ENCODE results near the gene ZNF48. TPM values are rescaled to one million over a fixed set of nuclear protein-coding genes. Genes with fewer than 3 reads are reported as not detected.

ZNF48 gene
- total and polyA plus RNA-seq, 5 experiments from 2014 or later: 6.1 to 14.3 (median 11.7) TPM

GRCh38 chr16:30399435-30400186 lies 4.4 kb downstream of the ZNF48 start:
- H3K4me3 Mint-ChIP-seq: peak overlapping the region; percentile 83 to 96 (median 90)
- ATAC-seq (no peak), DNase-seq (no peak)
- H3K27me3 Mint-ChIP-seq: peaks cover 0 to 3% (median 0%) of the 10 kb centered on the region in 5 donors
- H3K9me3 Mint-ChIP-seq: no peaks in the 10 kb centered on the region
- peak overlapping the region; percentile 74 to 93 (median 89) for H3K27ac Mint-ChIP-seq
- POLR2A ChIA-PET: interaction anchor here (0.6 to 2.4 kb wide), 9 partner anchors 8 to 135 kb away, joined by 3 to 12 read pairs (median 4); partner anchors contain the start of genes CD2BP2, SEPTIN1 and ZNF771
- peaks cover 20 to 56% (median 52%) of the 10 kb centered on the region in 4 donors for H3K4me1 Mint-ChIP-seq
- peaks cover 0 to 13% (median 0%) of the 10 kb centered on the region in 3 donors for H3K36me3 Mint-ChIP-seq

GRCh38 chr16:30401768-30402425 lies 6.7 kb downstream of the ZNF48 start:
- Mint-ChIP-seq H3K27ac (peak overlapping the region in 2 of 10 donors; percentile 74 to 75), H3K36me3 (peaks cover 0 to 13% (median 0%) of the 10 kb centered on the region in 3 donors), H3K27me3 (peaks cover 0 to 3% (median 0%) of the 10 kb centered on the region in 5 donors), H3K4me3 (peak overlapping the region; percentile 61 to 96 (median 82)), H3K9me3 (no peaks in the 10 kb centered on the region), H3K4me1 (peaks cover 13 to 44% (median 41%) of the 10 kb centered on the region in 4 donors)
- DNase-seq (no peak), ATAC-seq (no peak)
- POLR2A ChIA-PET: interaction anchor here (0.5 to 1.9 kb wide), 6 partner anchors 10 to 758 kb away, joined by 3 to 5 read pairs (median 4); partner anchors contain the start of genes CD2BP2 and TBX6

GRCh38 chr16:30406795-30407101 lies 11.5 kb downstream of the ZNF48 start:
- peak overlapping the region; percentile 82 to 96 (median 95) for H3K27ac Mint-ChIP-seq
- H3K36me3 Mint-ChIP-seq: peaks cover 0 to 6% (median 0%) of the 10 kb centered on the region in 3 donors

DNA sequence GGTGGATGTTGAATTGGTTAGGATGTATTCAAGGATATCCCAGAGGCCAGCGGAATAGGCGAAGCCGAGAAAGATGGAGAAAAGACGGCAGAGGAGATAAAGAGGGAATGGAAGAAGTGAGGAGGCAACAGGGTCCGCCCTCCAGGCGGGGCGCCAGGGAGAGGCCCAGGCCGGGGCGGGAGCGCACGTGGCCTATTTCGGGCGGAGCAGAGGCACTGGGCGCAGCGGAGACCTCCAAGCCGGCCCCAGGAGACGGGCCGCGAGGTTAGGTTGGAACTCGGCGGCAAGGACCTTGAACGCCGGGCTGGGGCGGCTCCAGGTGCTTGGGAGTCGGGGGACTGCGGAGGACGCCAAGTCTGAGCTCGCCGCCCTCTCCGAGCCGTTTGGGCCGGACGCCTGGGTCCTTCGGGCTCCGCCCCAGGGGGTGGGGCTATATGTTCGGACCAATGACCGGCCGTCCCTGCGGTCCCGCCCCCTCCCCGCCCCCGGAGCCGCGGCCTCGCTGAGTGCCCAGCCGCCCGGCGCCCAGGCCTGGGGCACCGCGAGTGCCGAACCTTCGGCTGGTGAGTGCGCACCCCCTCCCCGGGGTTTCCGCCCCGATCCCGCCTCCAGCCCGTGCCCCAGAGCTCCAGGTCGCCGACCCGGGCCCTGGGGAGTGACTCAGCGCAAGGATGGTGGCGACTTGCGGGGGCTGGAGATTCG lies 12.0 kb downstream of the ZNF48 start, which contains the start of gene ZNF771:
Gene ZNF771 (plus strand): TSS at position 505 of the 702 bp plus-strand sequence. CDS start 448 bp downstream, outside the sequence.
- ATAC-seq (peak; percentile 81 to 87), DNase-seq (peak; percentile 65 to 92 (median 80))
- Mint-ChIP-seq H3K4me1 (peaks cover 18 to 36% (median 29%) of the 10 kb centered on the region in 4 donors), H3K27me3 (peaks cover 0 to 3% (median 0%) of the 10 kb centered on the region in 5 donors), H3K4me3 (peak within 1 kb of the TSS; percentile 88 to 100 (median 97)), H3K27ac (peak within 1 kb of the TSS; percentile 82 to 96 (median 95)), H3K9me3 (no peaks in the 10 kb centered on the region), H3K36me3 (peaks cover 0 to 11% (median 0%) of the 10 kb centered on the region in 3 donors)
- POLR2A ChIA-PET: interaction anchor here (0.6 to 7.1 kb wide), 27 partner anchors 8 to 342 kb away, joined by 3 to 166 read pairs (median 4); partner anchors contain the start of genes ALDOA, CORO1A, DCTPP1 and ITGAL

More at GRCh38 chr16:30406795-30407101, 11.5 kb downstream of the ZNF48 start:
- ATAC-seq (peak; percentile 43 to 56), DNase-seq (no peak)
- H3K9me3 Mint-ChIP-seq: no peaks in the 10 kb centered on the region
- peaks cover 0 to 3% (median 0%) of the 10 kb centered on the region in 5 donors for H3K27me3 Mint-ChIP-seq
- POLR2A ChIA-PET: interaction anchor here (0.6 to 7.1 kb wide), 24 partner anchors 8 to 341 kb away, joined by 3 to 166 read pairs (median 4); partner anchors contain the start of genes ALDOA, CORO1A, DCTPP1 and ITGAL
- H3K4me3 Mint-ChIP-seq: peak overlapping the region; percentile 88 to 100 (median 97)
- peaks cover 15 to 31% (median 27%) of the 10 kb centered on the region in 4 donors for H3K4me1 Mint-ChIP-seq

DNA sequence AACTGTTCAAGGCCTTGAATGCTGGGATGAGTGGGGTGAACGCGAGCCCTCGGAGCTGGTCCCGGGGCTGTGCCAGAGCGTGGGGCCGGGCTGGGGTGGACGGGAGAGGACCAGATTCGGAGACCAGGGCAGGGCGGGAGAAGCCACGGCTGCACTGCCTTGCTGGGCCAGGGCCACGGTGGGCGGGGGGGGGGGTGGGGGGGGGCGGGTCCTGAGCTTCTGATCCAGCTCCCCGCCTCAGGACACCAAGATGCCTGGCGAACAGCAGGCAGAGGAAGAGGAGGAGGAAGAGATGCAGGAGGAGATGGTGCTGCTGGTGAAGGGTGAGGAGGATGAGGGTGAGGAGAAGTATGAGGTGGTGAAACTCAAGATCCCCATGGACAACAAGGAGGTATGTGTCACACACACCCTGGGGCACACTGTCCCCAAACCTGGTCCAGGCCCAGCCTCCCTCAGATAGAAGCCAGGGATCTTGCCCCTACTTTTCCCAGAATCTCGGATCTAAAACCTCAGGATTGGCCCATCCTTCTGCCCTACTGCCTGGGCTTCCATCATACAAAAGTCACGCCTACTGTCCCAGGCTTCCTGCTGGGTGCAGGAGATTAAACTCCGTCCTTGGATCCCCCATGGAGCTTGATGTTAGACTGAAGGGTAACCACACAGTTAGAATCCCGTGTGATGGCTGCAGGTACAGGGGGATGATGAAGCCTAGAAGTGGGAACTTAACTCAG lies 12.7 kb downstream of the ZNF48 start:
- Mint-ChIP-seq H3K4me1 (peaks cover 18 to 36% (median 30%) of the 10 kb centered on the region in 4 donors), H3K4me3 (peak overlapping the region; percentile 67 to 97 (median 76)), H3K27me3 (peaks cover 0 to 3% (median 0%) of the 10 kb centered on the region in 5 donors), H3K36me3 (peaks cover 0 to 14% (median 0%) of the 10 kb centered on the region in 3 donors), H3K9me3 (no peaks in the 10 kb centered on the region), H3K27ac (peak overlapping the region in 8 of 10 donors; percentile 39 to 90 (median 64))
- DNase-seq (no peak), ATAC-seq (no peak)
- POLR2A ChIA-PET: interaction anchor here (0.6 to 7.1 kb wide), 24 partner anchors 9 to 342 kb away, joined by 3 to 166 read pairs (median 4); partner anchors contain the start of genes ALDOA, CD2BP2, CORO1A and DCTPP1

DNA sequence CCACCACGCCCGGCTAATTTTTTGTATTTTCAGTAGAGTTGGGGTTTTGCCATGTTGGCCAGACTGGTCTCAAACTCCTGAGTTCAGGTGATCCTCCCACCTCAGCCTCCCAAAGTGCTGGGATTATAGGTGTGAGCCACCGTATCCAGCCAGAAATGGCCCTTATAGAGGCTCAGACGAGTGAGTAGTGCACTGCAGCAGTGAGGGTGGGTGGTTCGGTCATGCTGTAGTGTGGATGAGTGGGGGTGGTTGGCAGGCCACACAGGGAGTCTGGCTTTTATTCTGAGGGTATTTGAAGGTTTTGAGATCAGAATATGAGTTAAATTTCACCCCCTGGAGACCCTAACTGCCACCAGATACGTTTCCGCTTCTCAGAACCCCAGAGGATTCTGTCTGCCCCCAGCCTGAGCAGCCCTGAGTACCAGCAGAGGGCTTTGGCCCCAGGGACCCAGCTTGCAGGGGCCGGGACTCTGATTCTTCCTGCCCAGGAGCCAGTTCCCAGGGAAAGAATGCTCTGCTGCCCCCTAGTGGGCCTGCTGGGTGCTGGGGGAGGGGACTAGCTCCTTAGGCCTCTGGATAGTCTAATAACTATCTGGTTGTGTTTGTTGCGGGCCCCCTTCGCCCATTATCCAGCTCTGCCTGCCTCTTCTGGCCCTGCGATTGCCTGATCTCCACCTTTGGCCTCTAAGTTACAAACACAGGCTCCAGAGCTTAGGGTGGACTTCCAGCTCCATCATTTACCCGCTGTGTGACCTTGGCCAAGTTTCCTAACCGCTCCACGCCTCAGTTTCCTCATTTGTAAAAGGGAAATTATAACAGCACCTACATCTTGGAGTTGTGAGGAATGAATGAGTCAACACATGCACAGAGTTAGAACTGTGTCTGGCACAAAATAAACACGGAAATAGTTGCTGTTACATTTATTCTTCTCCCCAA lies 14.2 kb downstream of the ZNF48 start:
- Mint-ChIP-seq H3K27ac (peak overlapping the region in 9 of 10 donors; percentile 27 to 80 (median 62)), H3K27me3 (no peaks in the 10 kb centered on the region), H3K36me3 (peaks cover 0 to 20% (median 0%) of the 10 kb centered on the region in 3 donors), H3K4me3 (peak overlapping the region; percentile 33 to 90 (median 57)), H3K9me3 (no peaks in the 10 kb centered on the region), H3K4me1 (peaks cover 18 to 36% (median 30%) of the 10 kb centered on the region in 4 donors)
- POLR2A ChIA-PET: interaction anchor here (0.6 to 7.1 kb wide), 16 partner anchors 8 to 1259 kb away, joined by 3 to 166 read pairs (median 4); partner anchors contain the start of genes ALDOA, CD2BP2, MYL11 and SEPTIN1
- DNase-seq: peak; percentile 81 to 95 (median 92)
- peak; percentile 53 to 71 for ATAC-seq

DNA sequence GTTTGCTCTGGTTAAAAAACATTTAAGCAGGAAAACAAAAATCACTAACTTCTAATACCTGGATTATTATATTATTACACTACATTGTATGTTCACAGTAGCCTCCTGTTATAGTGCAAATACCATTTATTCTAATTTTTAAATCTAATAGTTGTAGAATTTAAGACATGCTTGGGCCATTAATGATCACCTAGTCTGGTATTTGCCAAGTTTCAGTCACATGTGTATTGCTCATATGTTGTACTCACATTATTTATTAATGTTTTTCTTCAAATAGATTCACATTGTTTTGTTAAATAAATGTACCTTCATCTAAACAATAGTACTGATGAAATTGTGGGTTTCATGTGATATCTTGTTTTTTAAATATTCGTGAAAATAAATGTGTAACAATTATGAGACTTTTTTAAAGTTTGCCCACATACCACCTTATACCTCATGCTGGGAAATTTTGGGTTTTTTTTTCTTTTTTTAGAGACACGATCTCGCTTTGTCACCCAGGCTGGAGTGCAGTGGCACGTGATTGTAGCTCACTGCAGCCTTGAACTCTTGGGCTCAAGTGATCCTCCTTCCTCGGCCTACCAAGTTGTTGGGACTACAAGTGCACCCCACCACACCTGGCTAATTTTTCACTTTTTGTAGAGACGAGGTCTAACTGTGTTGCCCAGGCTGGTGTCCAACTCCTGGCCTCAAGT lies 18.0 kb downstream of the ZNF48 start:
- ATAC-seq (no peak), DNase-seq (no peak)
- no peaks in the 10 kb centered on the region for H3K9me3 Mint-ChIP-seq
- H3K4me3 Mint-ChIP-seq: no peak overlapping the region
- H3K27me3 Mint-ChIP-seq: no peaks in the 10 kb centered on the region
- peak overlapping the region in 1 of 10 donors; percentile 11 for H3K27ac Mint-ChIP-seq
- peaks cover 20 to 34% (median 28%) of the 10 kb centered on the region in 4 donors for H3K4me1 Mint-ChIP-seq
- POLR2A ChIA-PET: interaction anchor here (0.7 to 7.1 kb wide), 3 partner anchors 30 to 307 kb away, joined by 3 to 166 read pairs (median 3); partner anchors contain the start of gene SEPTIN1
- peaks cover 0 to 22% (median 0%) of the 10 kb centered on the region in 3 donors for H3K36me3 Mint-ChIP-seq

GRCh38 chr16:30414159-30414558 lies 18.9 kb downstream of the ZNF48 start:
- H3K27me3 Mint-ChIP-seq: no peaks in the 10 kb centered on the region
- no peaks in the 10 kb centered on the region for H3K9me3 Mint-ChIP-seq
- H3K4me3 Mint-ChIP-seq: no peak overlapping the region
- DNase-seq (no peak), ATAC-seq (no peak)
- H3K36me3 Mint-ChIP-seq: peaks cover 0 to 22% (median 0%) of the 10 kb centered on the region in 3 donors
- H3K4me1 Mint-ChIP-seq: peaks cover 15 to 28% (median 23%) of the 10 kb centered on the region in 4 donors
- H3K27ac Mint-ChIP-seq: no peak overlapping the region
- POLR2A ChIA-PET: interaction anchor here (1.1 to 1.6 kb wide), 2 partner anchors 31 to 349 kb away, joined by 3 to 4 read pairs; partner anchors contain the start of gene ALDOA

GRCh38 chr16:30416047-30416603 lies 20.9 kb downstream of the ZNF48 start:
- H3K27me3 Mint-ChIP-seq: no peaks in the 10 kb centered on the region
- ATAC-seq (no peak), DNase-seq (no peak)
- no peaks in the 10 kb centered on the region for H3K9me3 Mint-ChIP-seq
- POLR2A ChIA-PET: interaction anchor here (0.8 to 5.0 kb wide), 7 partner anchors 9 to 350 kb away, joined by 3 to 75 read pairs (median 3); partner anchors contain the start of genes ALDOA, CORO1A, DCTPP1 and ZNF771
- H3K4me3 Mint-ChIP-seq: peak overlapping the region in 8 of 10 donors; percentile 2 to 62 (median 9)
- peaks cover 11 to 20% (median 15%) of the 10 kb centered on the region in 4 donors for H3K4me1 Mint-ChIP-seq
- H3K36me3 Mint-ChIP-seq: peaks cover 0 to 29% (median 4%) of the 10 kb centered on the region in 3 donors
- H3K27ac Mint-ChIP-seq: peak overlapping the region in 7 of 10 donors; percentile 14 to 81 (median 51)
